Measurements from ENCODE around the gene R3HDM1.
A peak's percentile ranks its signal among the peaks of the same experiment; 100 is the strongest.
"Not testable (repeated sequence)": the region's sequence is repeated elsewhere in the genome, so short reads cannot be mapped to it uniquely, and the experiment has no call there.

R3HDM1 gene

DNA sequence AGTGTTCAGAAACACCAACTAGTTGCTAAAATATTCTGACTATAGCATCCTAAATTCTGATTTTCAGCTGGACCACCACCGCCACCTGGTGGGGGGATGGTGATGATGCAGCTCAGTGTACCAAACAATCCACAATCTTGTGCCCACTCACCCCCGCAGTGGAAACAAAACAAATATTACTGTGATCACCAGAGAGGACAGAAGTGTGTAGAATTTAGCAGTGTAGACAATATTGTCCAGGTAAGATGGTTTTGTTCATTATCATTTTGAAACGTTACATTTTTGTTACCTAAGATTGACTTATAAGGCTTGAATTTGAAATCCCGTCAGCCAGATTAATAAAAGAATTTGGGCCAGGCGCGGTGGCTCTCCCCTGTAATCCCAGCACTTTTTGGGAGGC lies 178.7 kb downstream of the R3HDM1 start:
- DNase-seq (ENCODE audit: low spot score) = peak; percentile 69

DNA sequence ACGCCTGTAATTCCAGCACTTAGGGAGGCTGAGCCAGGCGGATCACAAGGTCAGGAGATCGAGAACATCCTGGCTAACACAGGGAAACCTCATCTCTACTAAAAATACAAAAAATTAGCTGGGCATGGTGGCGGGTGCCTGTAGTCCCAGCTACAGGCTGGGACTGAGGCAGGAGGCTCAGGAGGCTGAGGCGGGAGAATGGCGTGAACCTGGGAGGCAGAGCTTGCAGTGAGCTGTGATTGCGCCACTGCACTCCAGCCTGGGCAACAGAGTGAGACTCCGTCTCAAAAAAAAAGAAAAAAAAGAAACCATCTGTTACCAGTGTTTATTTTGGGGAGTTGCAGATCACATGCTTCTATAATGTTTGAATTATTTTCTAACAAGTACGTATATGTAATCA lies 183.8 kb downstream of the R3HDM1 start:
- not testable (repeated sequence) for DNase-seq (ENCODE audit: low spot score)

DNA sequence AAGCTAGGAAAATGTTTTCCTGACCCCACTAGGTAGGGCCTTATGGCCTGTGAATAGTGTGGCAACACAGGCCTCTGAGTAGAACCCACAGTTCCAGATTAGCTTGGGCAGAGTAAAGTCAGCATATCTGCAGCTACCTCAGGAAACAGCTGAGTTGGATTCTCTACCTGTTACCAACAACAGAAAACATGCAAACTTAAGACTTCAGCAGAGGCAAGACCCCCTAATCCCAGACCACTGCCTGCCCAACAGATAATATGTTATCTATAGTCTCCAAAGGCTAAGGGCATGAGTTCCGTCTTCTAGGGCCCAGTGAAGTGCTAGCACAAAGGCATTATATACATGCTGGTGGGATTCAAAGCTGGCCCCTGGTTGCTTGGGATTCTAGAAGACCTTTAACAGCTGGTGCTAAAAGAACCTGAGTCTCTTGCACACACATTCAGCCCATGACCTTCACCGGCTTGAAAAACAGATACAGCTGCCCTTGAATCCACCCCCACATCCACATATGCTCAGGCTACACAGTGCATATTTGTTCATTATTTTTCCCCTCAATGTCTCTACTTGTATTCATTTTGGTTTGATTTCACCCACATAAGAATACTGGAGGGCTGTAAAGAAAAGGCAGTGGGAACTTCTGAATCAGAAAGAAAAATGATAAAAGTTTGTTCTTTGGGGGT lies 196.9 kb downstream of the R3HDM1 start:
- DNase-seq (ENCODE audit: low spot score) = no peak

DNA sequence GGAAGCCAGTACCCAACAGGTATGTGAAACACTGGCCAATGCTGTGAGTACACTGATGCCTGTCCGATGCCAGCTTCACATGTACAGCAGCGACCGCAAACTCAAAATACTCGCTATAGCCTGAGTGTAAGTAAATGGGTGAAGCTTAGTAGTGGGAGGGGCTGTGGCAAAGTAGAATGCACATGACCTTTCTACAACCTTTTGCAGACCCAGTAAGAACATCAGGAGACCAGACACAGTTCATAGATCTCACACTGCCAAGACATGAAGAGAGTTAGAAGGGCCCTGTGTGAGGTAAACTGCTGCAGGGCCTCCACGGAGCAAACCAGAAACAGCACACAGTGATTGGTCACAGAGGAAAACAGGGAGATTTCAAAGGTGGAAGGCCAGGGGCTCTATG lies 201.3 kb downstream of the R3HDM1 start:
- no peak for DNase-seq (ENCODE audit: low spot score)

DNA sequence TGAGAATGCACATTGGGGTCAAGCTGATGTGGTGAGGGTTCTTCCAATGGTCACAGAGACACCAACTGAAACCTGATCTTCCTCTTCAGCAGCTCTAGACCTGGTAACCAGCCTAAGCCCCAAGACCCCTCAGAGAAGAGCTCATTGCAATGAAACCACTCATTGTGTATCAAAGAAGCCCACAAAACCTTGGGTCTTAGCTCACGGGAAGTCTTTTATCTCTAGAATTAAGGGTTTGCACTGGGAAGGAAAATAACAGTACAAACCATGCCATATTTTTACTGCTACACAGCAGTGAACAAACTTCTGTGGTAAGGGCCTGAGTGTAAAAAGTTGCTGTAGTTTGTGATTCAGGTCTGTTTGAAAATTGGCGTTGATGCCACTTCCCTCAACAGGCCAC lies 201.8 kb downstream of the R3HDM1 start:
- no peak for DNase-seq (ENCODE audit: low spot score)

DNA sequence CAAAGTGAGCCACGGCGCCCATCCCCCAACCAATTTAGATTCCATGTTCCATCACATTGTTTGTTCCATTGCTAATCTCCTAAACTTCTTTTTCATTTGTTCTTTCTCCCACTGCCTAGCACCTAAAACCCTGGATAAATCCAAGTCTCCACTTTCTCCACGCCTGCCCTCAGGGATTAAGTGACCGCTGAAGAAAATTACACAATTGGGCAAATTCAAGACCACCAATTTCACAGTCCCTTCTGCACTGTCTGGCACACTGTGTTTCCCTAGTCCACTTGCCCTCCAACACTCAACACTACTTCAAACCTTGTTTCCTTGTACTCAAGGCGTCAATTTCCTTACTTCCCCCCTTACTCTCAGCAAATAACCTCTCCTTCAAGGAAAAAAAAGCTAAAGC lies 205.3 kb downstream of the R3HDM1 start:
- no peak for DNase-seq (ENCODE audit: low spot score)

DNA sequence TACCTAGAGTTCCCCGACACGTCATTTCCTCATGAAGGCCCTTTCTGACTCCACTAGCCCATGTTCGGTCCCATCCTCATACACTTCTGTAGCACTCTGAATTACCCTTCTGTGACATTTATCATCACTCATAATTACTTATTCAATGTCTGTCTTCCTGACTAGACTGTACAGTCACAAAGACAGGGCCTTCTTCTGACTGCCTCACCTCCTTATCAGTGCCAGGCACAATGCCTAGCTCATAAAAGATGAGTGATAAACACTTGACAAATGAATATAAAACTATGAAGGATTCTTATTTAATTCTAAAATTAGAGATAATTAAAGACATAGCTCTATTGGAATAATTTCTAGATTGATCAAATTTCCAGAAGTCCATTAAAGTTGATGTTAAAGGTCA lies 208.9 kb downstream of the R3HDM1 start:
- DNase-seq (ENCODE audit: low spot score) = no peak

DNA sequence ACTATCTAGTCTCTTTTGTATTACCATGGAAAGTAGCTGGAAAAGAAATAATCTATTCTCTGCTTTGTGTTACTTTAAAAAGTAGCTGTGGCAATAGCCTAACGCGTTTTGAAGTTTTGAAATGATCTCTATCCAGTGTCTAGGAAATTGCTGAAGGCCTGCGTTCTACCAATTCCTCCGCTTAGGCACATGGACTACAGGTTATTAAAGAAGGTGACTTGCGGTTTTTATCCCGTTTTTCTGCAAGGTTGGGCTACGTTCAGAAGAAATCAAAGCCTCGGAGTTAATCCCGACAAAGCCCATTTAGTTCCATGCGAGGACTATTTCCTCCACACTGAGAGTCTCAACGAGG lies 209.7 kb downstream of the R3HDM1 start:
- no peak for DNase-seq (ENCODE audit: low spot score)

DNA sequence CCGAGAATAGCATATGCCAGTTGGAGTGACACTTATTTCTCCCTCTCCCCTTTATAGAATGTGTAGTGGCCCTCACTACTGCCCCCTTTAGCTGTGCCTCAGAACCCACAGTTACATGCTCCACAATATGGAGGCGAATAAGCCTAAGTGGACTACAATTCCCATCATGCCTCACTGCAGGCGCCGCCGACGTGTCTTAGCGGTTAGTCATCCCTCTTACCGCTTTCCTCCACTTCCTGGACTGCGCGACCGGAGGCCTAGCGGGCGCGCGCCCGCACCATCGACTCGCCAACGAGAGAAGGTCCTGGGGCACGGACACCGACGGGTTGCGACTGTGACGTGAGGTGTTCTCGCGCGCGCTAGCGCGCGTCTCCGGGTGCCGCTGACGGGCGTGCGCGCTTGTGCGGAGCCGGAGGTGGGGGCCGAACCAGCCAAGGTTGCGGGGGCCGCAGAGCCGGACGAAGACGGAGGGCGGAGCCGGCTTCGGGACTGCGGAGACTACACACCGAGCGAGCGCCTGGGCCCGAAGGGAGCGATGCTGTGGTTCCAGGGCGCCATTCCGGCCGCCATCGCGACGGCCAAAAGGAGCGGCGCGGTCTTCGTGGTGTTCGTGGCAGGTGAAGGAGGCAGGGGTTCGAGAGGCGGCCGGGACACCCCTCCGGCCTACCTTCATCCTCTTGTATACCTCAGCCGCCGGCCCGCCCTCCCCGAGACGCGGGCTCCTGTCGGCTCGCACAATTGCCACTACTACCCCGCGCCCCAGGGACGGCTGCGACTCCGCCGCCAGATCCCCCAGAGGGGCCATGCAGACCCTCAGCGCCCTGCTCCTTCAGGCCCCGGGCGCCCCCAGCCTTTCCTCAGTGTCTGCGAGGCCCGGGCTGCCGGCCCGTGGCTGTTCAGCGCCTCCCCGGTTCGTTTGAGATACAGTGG lies 210.4 kb downstream of the R3HDM1 start, which contains the start of gene UBXN4:
TSS of gene UBXN4 (plus strand) at position 461 of the 930 bp plus-strand sequence. CDS start at position 536, 75 bp downstream.
- peak; percentile 96 for DNase-seq (ENCODE audit: low spot score)

DNA sequence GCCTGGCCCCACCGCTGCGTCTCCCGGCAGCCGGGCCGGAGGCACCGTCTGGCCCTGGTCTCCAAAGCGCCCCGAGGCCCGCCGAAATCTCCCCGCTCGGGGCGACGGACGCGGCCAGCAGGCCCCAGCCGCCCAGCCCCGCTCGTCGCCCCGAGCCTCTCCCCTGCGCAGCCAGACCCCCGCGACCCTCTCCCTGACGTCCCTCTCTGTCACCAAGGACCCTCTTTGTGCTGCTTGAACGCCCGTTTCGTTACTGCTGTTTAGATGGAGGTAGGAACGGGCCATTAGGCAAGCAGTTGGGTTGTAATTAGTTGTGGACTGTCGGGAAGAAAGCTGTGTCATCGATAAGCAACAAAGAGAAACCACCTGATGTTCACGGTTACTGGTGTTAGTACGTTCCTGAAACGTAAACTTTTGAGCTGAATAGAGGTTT lies 211.1 kb downstream of the R3HDM1 start:
- peak; percentile 46 for DNase-seq (ENCODE audit: low spot score)

DNA sequence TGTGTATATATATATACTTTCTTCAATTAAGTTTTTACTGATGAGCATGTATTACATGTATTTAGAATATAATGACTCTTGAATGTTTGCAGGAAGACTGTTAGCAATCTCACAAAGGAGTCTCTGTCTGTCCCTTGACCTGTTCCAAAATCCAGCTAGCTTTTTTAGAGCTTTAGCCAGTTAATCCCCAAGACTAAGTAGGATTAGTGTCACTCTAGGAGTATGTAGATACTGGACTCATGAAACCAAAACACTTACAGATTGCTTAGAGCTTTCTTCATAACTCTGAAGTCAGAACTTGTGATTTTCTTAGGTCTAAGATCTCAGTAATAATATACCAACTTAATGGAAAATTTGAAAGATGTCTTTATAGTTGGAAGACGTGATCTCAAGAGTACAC lies 212.6 kb downstream of the R3HDM1 start:
- DNase-seq (ENCODE audit: low spot score) = no peak

DNA sequence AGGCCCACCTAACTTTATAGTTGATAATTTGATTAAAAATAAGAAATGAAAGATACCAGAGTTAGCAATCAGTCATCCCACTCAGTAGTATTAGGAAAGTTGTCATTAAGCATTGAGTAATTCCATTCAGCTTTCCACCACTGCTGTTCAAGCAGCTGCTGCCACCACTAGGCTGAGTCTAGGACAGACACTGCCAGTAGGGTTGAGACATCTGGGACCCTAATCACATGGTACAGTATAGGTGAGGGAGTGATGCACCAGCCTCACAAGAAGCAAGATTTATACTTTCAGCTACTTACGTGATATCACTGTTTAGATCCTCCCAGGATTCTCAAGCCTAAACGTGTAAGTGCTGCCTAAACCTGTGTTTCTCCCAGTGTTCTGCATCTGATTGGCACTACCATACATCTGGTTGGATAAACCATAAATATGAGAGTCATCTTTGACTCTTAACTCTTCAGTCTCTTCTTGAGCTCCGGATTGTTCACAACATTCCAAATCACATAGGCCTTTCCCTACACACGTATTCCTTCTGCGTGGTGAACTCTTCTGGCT lies 213.6 kb downstream of the R3HDM1 start:
- peak; percentile 21 for DNase-seq (ENCODE audit: low spot score)

DNA sequence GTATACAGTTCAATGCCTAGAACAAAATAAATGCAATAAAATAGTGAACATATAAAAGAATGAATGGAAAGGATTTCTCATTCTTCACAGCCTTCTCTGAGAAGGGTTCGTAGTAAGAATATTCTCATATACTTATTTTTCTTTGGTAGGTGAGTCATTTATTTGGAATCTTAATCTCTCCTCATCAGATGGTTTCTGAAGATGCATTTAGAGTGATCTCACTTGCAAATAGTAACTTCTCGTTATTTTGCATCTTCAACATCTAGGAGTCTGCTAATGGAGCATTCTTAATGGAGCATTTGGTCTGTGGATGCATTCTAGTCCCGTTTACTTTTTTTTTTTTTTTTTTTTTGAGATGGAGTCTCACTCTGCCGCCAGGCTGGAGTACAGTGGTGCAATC lies 214.3 kb downstream of the R3HDM1 start:
- no peak for DNase-seq (ENCODE audit: low spot score)

DNA sequence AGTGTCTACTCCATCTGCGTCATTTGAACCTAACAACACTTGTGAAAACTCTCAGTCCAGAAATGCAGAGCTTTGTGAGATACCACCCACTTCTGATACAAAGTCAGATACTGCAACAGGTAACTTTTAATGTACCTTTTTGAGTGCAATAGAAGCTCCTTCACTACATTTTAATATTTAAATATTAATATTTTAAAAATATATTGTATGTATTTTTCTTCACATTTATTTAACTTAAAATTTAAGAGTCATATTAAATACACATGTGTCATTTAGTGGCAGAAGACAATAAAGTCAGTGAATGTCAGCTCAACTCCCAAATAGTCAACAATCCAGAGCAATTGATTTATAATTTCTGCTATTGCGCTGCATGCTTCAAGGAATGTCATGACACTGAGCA lies 224.3 kb downstream of the R3HDM1 start:
- no peak for DNase-seq (ENCODE audit: low spot score)

DNA sequence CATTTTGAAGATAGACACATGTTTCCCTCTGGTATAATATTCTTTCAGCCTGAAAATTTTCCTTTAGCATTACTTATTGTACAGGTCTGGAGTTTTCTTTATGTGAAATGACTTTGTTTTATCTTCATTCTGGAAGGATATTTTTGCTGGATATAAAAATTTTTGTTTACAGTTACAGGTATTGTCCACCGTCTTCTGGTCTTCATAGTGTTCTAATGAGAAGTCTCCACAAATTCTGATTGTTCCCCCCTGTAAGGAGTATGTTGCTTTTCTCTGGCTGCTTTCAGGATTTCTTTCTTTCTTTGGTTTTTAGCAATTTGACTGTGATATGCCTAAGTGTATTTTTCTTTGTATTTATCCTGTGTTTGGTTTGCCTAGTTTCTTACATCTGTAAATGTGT lies 225.4 kb downstream of the R3HDM1 start:
- no peak for DNase-seq (ENCODE audit: low spot score)

DNA sequence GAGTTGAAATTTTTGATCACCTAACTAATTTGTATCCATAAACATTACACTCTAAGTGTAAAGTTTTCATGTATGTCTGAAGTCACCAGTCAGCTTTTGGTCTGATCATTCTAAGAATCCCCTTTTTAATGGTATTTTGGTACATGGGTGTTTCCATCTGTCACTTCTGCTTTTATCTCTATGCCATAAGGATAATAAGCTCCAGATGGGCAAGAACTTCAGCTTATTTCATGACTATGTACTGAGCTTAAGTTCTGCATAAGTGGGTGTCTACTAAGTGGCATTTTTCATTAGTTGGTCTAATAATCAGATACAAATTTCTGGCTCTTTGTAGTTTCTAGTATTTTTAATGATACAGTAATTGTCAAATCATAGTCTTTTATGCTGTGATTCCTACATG lies 230.7 kb downstream of the R3HDM1 start:
- DNase-seq (ENCODE audit: low spot score) = no peak

DNA sequence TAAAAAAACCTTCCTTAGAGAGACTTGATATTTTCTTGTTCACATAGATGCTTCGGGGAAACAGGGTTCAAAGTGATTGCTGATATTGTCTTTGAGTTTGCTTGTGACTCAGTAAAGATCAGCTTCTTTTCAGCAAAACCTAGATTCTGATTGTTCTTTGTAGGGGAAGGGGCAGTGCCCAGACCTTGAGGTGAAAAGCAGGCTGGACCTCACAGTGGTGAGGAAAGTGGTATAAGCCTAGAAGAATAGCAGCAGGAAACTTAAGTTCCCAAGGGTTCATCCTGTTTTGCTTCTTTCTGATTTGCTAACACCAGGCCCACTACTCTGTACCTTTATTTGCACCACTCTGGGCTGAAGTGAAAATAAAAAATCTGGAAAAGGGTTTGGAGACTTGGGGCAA lies 231.2 kb downstream of the R3HDM1 start:
- no peak for DNase-seq (ENCODE audit: low spot score)

DNA sequence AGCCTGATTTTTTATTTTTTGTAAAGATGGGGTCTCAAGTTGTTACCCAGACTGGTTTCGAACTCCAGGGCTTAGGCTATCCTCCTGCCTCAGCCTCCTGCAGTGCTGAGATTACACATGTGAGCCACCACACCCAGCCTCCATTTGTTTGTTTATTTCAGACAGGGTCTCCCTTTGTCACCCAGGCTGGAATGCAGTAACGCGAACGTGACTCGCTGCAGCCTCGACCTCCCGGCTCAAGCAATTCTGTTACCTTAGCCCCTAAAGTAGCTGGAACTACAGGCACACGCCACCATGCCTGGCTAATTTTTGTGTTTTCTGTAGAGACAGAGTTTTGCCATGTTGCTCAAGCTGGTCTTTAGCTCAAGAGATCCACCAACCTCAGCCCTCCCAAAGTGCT lies 237.6 kb downstream of the R3HDM1 start:
- DNase-seq (ENCODE audit: low spot score) = no peak

DNA sequence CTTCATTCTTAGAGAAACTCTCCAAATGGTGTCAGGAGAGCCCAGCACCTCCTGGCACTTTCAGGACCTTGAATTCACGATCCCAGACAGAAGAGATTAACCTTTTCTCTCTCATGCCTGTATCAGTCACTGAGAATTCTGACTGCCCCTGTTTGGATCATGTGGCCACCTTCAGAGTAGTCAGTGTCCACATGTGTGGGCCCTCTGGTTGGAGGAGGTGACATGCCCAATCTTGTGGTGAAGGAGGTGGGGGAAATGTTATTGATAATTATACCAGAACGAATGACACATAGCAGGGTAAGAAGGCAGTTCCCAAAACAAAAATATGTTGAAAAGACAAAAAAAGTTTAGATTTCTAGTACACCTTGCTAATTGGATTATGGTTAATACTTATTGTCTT lies 242.0 kb downstream of the R3HDM1 start:
- DNase-seq (ENCODE audit: low spot score) = no peak

DNA sequence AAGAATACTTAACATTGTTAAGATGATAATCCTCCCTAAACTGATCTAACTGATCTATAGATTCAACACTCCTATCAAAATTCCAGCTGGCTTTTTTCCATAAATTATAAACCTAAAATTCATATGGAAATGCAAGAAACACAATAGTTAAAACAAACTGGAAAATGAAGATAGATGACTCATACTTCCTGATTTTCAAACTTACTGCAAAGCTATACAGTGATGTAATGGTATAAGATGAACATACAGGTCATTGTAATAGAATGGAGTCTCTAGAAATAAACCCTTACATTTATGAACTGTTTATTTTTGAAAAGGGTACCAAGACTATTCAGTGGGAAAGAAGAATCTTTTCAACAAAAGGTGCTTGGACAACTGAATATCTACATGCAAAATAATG lies 242.6 kb downstream of the R3HDM1 start:
- no peak for DNase-seq (ENCODE audit: low spot score)
